Stimulated activated naive CD4-positive, alpha-beta T cell treated with Interleukin-2 at 50 U/mL for 16 hours (primary cell): Measurements from ENCODE around the gene TP53TG3B.
"Not testable (repeated sequence)": the region's sequence is repeated elsewhere in the genome, so short reads cannot be mapped to it uniquely, and the experiment has no call there.

Source experiments
- DNase-seq: peaks from one replicate; lab custom pipeline; 2025; lab: John Stamatoyannopoulos, UW

TP53TG3B gene, protein sequence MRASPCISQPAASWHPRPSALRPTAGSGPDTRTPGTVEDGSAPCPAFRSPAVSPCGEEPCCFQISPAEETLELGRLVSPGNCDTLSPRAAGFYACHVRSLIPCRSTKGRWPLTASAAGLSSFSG

DNA sequence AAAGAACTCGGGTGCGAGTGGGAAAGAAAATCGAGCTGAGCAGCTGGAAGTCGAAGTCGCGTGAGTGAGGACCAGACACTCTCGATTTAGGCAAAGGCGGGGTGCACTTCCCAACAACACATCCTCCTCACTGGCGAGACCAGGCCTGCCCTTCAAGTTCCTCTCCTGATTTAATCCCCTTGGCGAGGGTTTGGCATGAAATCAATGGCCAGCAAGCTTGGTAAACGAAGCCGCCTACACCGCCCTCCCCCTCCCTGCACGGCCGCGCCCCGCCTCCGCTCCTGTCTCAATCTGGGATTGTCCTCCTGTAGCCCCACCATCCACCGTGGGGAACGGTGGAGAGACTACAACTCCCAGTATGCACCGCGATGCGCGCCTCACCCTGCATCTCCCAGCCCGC, at the start of gene TP53TG3B:
TSS of gene TP53TG3B (plus strand) at position 301 of the 400 bp plus-strand sequence. CDS start at position 369, 68 bp downstream.
- not testable (repeated sequence) for DNase-seq

DNA sequence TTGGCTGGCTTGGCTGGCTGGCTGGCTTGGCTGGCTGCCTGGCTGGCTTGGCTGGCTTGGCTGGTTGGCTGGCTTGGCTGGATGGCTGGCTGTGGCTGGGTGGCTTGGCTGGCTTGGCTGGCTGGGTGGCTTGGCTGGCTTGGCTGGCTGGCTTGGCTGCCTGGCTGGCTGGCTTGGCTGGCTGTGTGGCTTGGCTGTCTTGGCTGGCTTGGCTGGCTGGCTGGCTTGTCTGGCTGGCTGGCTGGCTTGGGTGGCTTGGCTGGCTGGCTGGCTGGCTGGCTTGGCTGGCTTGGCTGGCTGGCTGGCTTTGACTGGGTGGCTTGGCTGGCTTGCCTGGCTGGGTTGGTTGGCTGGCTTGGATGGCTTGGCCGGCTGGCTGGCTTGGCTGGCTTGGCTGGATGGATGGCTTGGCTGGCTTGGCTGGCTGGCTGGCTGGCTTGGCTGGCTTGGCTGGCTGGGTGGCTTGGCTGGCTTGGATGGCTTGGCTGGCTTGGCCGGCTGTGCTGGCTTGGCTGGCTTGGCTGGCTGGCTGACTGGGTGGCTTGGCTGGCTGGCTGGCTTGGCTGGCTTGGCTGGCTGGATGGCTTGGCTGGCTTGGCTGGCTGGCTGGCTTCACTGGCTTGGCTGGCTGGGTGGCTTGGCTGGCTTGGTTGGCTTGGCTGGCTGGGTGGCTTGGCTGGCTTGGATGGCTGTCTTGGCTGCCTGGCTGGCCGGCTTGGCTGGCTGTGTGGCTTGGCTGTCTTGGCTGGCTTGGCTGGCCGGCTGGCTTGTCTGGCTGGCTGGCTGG, 24.2 kb upstream of the TP53TG3B start:
- DNase-seq: not testable (repeated sequence)

DNA sequence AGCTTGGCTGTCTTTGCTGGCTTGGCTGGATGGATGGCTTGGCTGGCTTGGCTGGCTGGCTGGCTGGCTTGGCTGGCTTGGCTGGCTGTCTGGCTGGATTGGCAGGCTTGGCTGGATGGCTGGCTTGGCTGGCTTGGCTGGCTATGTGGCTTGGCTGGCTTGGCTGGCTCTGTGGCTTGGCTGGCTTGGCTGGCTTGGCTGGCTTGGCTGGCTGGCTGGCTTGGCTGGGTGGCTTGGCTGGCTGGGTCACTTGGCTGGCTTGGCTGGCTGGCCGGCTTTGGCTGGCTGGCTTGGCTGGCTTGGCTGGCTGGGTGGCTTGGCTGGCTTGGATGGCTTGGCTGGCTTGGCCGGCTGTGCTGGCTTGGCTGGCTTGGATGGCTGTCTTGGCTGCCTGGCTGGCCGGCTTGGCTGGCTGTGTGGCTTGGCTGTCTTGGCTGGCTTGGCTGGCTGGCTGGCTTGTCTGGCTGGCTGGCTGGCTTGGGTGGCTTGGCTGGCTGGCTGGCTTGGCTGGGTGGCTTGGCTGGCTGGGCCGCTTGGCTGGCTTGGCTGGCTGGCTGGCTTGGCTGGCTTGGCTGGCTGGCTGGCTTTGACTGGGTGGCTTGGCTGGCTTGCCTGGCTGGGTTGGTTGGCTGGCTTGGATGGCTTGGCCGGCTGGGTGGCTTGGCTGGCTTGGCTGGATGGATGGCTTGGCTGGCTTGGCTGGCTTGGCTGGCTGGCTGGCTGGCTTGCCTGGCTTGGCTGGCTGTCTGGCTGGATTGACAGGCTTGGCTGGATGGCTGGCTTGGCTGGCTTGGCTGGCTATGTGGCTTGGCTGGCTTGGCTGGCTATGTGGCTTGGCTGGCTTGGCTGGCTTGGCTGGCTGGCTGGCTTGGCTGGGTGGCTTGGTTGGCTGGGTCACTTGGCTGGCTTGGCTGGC, 22.8 kb upstream of the TP53TG3B start:
- DNase-seq: not testable (repeated sequence)

DNA sequence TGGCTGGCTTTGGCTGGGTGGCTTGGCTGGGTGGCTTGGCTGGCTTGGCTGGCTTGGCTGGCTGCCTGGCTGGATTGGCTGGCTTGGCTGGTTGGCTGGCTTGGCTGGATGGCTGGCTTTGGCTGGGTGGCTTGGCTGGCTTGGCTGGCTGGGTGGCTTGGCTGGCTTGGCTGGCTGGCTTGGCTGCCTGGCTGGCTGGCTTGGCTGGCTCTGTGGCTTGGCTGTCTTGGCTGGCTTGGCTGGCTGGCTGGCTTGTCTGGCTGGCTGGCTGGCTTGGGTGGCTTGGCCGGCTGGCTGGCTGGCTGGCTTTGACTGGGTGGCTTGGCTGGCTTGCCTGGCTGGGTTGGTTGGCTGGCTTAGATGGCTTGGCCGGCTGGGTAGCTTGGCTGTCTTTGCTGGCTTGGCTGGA, 22.1 kb upstream of the TP53TG3B start:
- not testable (repeated sequence) for DNase-seq

DNA sequence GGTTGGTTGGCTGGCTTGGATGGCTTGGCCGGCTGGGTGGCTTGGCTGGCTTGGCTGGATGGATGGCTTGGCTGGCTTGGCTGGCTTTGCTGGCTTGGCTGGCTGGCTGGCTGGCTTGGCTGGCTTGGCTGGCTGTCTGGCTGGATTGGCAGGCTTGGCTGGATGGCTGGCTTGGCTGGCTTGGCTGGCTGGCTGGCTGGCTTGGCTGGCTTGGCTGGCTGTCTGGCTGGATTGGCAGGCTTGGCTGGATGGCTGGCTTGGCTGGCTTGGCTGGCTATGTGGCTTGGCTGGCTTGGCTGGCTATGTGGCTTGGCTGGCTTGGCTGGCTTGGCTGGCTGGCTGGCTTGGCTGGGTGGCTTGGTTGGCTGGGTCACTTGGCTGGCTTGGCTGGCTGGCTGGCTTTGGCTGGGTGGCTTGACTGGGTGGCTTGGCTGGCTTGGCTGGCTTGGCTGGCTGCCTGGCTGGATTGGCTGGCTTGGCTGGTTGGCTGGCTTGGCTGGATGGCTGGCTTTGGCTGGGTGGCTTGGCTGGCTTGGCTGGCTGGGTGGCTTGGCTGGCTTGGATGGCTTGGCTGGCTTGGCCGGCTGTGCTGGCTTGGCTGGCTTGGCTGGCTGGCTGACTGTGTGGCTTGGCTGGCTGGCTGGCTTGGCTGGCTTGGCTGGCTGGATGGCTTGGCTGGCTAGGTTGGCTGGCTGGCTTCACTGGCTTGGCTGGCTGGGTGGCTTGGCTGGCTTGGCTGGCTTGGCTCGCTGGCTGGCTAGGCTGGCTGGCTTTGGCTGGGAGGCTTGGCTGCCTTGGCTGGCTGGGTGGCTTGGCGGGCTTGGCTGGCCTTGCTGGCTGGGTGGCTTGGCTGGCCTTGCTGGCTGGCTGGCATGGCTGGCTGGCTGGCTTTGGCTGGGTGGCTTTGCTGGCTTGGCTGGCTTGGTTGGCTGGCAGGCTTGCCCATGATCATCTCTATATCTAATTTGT, 21.3 kb upstream of the TP53TG3B start:
- DNase-seq: not testable (repeated sequence)
